ENCODE measurements around the gene PCCA. TPM values are rescaled to one million over a fixed set of nuclear protein-coding genes. Genes with fewer than 3 reads are reported as not detected.

The PCCA gene
- total and polyA plus RNA-seq, 4 donors = 30.1 to 160 (median 76.3) TPM

DNA sequence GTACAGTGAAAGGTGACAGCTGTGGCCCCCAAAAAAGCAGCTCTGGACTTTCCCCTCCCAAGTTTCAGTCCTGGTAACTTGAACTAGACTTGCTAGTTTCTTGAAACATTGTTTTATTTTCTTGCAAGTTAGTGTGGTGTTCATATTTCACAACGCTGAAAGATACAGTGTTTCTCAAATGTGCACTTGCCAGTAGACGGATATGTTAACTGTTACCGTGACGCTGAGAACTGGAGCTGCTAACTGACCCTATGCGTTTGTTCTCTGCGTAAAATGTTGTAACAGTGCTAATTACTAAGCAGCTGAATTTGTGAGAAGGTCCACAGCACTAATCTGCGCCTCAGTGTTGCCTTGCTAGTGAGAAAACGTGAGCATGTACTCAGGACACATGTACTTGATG, 420.1 kb downstream of the PCCA start:
- TF ChIP-seq HNF4A (conservative IDR thresholded peaks at IDR 0.05) (no peak), GABPA (IDR thresholded peaks at IDR 0.05 in 1 of 2, conservative IDR thresholded peaks at IDR 0.05 in 1 of 2) (no peak), JUND (IDR thresholded peaks at IDR 0.05) (no peak), HNF4G (IDR thresholded peaks at IDR 0.05) (no peak), TAF1 (conservative IDR thresholded peaks at IDR 0.05) (no peak)
- TF ChIP-seq, protein P1, sequence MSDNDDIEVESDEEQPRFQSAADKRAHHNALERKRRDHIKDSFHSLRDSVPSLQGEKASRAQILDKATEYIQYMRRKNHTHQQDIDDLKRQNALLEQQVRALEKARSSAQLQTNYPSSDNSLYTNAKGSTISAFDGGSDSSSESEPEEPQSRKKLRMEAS (IDR thresholded peaks at IDR 0.05) = no peak
- no peak for DNase-seq (ENCODE audit: low spot score)
- Histone ChIP-seq H3K4me1 (ENCODE audit: control insufficient read depth in 4 of 4, insufficient read depth in 4 of 4, low read length in 3 of 4) (no peaks in the 10 kb centered on the region), H3K27me3 (ENCODE audit: control insufficient read depth in 4 of 4, insufficient read depth in 4 of 4, low read length in 3 of 4) (no peaks in the 10 kb centered on the region), H3K27ac (ENCODE audit: low read depth in 1 of 2, low read length in 2 of 2) (no peak overlapping the region), H3K4me3 (ENCODE audit: low read depth in 1 of 3, low read length in 3 of 3) (no peak overlapping the region), H3K36me3 (ENCODE audit: control insufficient read depth in 4 of 4, insufficient read depth in 3 of 4, low read depth in 1 of 4, low read length in 3 of 4) (no peaks in the 10 kb centered on the region), H3K9me3 (ENCODE audit: control insufficient read depth in 4 of 4, low read length in 3 of 4) (no peaks in the 10 kb centered on the region), H3K9ac (ENCODE audit: low read depth in 1 of 2, low read length in 2 of 2) (no peak overlapping the region)
- 92% methylated on average over 8 of the region's 8 CpGs for WGBS

DNA sequence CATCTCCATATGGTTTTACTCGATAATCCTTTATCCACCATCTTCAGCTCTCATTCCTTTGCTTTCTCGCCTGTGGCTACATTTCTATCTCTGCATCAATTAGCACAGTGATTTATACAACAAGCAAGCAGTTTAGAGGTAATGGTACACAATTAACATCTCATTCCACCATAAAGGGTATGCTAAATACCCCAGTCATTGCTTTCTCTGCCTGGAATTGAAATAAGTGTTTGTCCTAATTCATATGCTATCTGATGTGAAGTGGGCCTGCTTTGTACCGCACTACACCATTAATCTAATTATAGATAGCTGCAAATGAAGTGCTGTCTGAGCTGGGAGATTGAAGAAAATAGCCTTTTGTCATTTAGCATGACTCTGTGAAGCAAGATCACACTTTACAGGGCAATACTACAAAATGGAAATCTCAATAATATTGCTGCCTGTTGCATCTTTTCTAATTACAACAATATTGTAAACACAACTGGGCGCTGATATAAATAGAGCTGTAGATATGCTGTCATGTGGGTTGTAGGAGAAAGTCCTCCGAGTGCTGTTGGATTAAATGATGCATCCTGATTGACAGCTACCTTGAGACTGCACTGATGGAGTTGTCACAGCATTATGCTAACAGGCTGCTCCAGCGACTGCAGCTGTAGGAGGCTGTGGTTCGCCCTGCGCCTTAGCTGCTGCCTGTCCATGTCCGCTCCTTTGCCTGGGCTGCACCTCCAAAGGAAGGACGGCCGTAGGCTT, 421.5 kb downstream of the PCCA start:
- DNase-seq (ENCODE audit: low spot score) = no peak
- WGBS = 95% methylated on average over 11 of the region's 11 CpGs
- no peaks in the 10 kb centered on the region for H3K9me3 ChIP-seq (ENCODE audit: control insufficient read depth in 4 of 4, low read length in 3 of 4)
- H3K9ac ChIP-seq (ENCODE audit: low read depth in 1 of 2, low read length in 2 of 2) = no peak overlapping the region
- H3K27ac ChIP-seq (ENCODE audit: low read depth in 1 of 2, low read length in 2 of 2) = no peak overlapping the region
- H3K4me3 ChIP-seq (ENCODE audit: low read depth in 1 of 3, low read length in 3 of 3) = no peak overlapping the region
- no peaks in the 10 kb centered on the region for H3K27me3 ChIP-seq (ENCODE audit: control insufficient read depth in 4 of 4, insufficient read depth in 4 of 4, low read length in 3 of 4)
- H3K36me3 ChIP-seq (ENCODE audit: control insufficient read depth in 4 of 4, insufficient read depth in 3 of 4, low read depth in 1 of 4, low read length in 3 of 4) = peaks cover 0 to under 1% (median 0%) of the 10 kb centered on the region in 4 donors
- no peak for TF ChIP-seq FOXA2 (IDR thresholded peaks at IDR 0.05)
- TF ChIP-seq YY1 (IDR thresholded peaks at IDR 0.05) = no peak
- no peak for TF ChIP-seq RXRA (IDR thresholded peaks at IDR 0.05)
- TF ChIP-seq NR2F2 (IDR thresholded peaks at IDR 0.05) = no peak
- no peak for TF ChIP-seq GABPA (IDR thresholded peaks at IDR 0.05 in 1 of 2, conservative IDR thresholded peaks at IDR 0.05 in 1 of 2)
- TF ChIP-seq, protein P2, sequence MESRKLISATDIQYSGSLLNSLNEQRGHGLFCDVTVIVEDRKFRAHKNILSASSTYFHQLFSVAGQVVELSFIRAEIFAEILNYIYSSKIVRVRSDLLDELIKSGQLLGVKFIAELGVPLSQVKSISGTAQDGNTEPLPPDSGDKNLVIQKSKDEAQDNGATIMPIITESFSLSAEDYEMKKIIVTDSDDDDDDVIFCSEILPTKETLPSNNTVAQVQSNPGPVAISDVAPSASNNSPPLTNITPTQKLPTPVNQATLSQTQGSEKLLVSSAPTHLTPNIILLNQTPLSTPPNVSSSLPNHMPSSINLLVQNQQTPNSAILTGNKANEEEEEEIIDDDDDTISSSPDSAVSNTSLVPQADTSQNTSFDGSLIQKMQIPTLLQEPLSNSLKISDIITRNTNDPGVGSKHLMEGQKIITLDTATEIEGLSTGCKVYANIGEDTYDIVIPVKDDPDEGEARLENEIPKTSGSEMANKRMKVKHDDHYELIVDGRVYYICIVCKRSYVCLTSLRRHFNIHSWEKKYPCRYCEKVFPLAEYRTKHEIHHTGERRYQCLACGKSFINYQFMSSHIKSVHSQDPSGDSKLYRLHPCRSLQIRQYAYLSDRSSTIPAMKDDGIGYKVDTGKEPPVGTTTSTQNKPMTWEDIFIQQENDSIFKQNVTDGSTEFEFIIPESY (IDR thresholded peaks at IDR 0.05) = no peak
- TF ChIP-seq, protein P1 (IDR thresholded peaks at IDR 0.05) = no peak
- no peak for TF ChIP-seq FOXA1 (IDR thresholded peaks at IDR 0.05)
- TF ChIP-seq, protein P3, sequence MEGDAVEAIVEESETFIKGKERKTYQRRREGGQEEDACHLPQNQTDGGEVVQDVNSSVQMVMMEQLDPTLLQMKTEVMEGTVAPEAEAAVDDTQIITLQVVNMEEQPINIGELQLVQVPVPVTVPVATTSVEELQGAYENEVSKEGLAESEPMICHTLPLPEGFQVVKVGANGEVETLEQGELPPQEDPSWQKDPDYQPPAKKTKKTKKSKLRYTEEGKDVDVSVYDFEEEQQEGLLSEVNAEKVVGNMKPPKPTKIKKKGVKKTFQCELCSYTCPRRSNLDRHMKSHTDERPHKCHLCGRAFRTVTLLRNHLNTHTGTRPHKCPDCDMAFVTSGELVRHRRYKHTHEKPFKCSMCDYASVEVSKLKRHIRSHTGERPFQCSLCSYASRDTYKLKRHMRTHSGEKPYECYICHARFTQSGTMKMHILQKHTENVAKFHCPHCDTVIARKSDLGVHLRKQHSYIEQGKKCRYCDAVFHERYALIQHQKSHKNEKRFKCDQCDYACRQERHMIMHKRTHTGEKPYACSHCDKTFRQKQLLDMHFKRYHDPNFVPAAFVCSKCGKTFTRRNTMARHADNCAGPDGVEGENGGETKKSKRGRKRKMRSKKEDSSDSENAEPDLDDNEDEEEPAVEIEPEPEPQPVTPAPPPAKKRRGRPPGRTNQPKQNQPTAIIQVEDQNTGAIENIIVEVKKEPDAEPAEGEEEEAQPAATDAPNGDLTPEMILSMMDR (IDR thresholded peaks at IDR 0.05; ENCODE audit: low read depth, low read length, missing input control) = no peak
- H3K4me1 ChIP-seq (ENCODE audit: control insufficient read depth in 4 of 4, insufficient read depth in 4 of 4, low read length in 3 of 4) = peaks cover 0 to 7% (median 2%) of the 10 kb centered on the region in 4 donors

DNA sequence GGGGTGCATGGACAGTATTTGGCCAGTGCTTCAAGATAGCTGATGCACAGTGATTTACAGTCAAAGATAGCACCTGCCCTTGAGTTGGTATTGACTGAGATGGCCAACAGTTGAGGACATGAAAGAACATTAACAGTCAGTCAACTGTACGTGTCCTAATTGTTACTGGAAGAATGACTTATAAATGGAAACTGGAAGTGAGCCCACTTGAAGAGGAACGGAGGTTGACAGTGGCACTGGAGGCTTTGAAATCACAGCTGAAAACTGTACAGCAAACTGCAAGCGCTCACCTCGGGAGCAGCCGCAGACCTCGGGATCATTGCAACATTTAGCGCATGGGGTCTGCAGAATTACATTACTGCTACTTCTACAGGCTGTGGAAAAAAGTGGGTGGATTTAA, 422.6 kb downstream of the PCCA start:
- Histone ChIP-seq H3K27me3 (ENCODE audit: control insufficient read depth in 4 of 4, insufficient read depth in 4 of 4, low read length in 3 of 4) (no peaks in the 10 kb centered on the region), H3K27ac (ENCODE audit: low read depth in 1 of 2, low read length in 2 of 2) (no peak overlapping the region), H3K9me3 (ENCODE audit: control insufficient read depth in 4 of 4, low read length in 3 of 4) (no peaks in the 10 kb centered on the region), H3K9ac (ENCODE audit: low read depth in 1 of 2, low read length in 2 of 2) (no peak overlapping the region), H3K4me3 (ENCODE audit: low read depth in 1 of 3, low read length in 3 of 3) (no peak overlapping the region), H3K4me1 (ENCODE audit: control insufficient read depth in 4 of 4, insufficient read depth in 4 of 4, low read length in 3 of 4) (peaks cover 0 to 18% (median 12%) of the 10 kb centered on the region in 4 donors), H3K36me3 (ENCODE audit: control insufficient read depth in 4 of 4, insufficient read depth in 3 of 4, low read depth in 1 of 4, low read length in 3 of 4) (peaks cover 0 to 3% (median under 1%) of the 10 kb centered on the region in 4 donors)
- DNase-seq (ENCODE audit: low spot score) = no peak
- whole genome bisulfite sequencing = 84% methylated on average over 7 of the region's 7 CpGs
- TF ChIP-seq, protein P4, sequence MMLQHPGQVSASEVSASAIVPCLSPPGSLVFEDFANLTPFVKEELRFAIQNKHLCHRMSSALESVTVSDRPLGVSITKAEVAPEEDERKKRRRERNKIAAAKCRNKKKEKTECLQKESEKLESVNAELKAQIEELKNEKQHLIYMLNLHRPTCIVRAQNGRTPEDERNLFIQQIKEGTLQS (IDR thresholded peaks at IDR 0.05) = no peak
- TF ChIP-seq NR2F2 (IDR thresholded peaks at IDR 0.05) = no peak
- TF ChIP-seq, protein P2 (IDR thresholded peaks at IDR 0.05) = no peak
- no peak for TF ChIP-seq EGR1 (IDR thresholded peaks at IDR 0.05; ENCODE audit: low read depth in 2 of 2)
- no peak for TF ChIP-seq FOXA1 (IDR thresholded peaks at IDR 0.05)
- TF ChIP-seq, protein P3 (IDR thresholded peaks at IDR 0.05; ENCODE audit: low read depth, low read length, missing input control) = no peak
- no peak for TF ChIP-seq YY1 (IDR thresholded peaks at IDR 0.05)

All from liver (tissue), 9 donors.